ENCODE measurements around the gene CHST9.

Gene CHST9

DNA sequence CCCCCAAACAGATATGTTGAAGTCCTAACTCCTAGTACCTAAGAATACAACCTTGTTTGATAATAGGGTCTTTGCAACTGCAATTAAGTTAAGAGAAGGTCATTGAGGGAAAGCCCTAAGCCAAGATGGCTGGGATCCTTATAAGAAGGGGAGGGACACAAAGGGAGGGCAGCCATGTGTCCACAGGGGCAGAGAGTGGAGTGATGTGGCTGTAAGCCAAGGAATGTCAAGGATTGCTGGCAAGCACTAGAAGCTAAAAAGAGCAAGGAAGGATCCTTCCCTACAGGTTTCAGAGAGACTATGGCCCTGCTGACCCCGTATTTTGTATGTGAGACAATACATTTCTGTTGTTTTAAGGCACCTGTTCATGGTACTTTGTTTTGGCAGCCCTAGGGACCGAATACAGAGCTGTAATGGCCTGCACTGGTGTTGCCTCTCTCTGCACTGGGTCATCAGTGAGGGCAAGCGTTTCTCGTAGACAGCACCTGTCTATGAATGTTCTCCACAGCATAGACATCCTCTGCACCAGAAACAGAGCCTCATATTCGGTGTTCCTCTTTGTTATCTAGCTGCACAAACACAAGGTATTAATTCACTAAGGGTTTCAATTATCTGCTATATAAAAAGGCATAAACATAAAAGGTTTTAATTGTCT is 244.2 kb downstream of the CHST9 start:
- Histone ChIP-seq H3K4me3 (ENCODE audit: insufficient read depth in 1 of 2, low read depth in 1 of 2, low read length in 2 of 2) (no peak overlapping the region), H3K14ac (ENCODE audit: low read length in 2 of 2) (no peak overlapping the region), H2BK15ac (ENCODE audit: low read depth, poor library complexity, severe bottlenecking) (no peak overlapping the region), H2BK5ac (ENCODE audit: low read depth, low read length, poor library complexity, severe bottlenecking) (no peak overlapping the region), H4K91ac (ENCODE audit: low read length) (no peak overlapping the region), H2AK5ac (ENCODE audit: low read length, severe bottlenecking) (no peak overlapping the region), H2BK120ac (ENCODE audit: low read depth, low read length) (no peak overlapping the region), H3K4ac (ENCODE audit: low read depth in 1 of 2, low read length in 2 of 2) (no peak overlapping the region), H3K27me3 (ENCODE audit: control insufficient read depth in 1 of 2, insufficient read depth in 1 of 2, low read length in 2 of 2) (no peaks in the 10 kb centered on the region), H4K8ac (ENCODE audit: low read length) (no peak overlapping the region), H3K4me2 (ENCODE audit: low read length, poor library complexity, severe bottlenecking) (no peak overlapping the region), H3K9me3 (ENCODE audit: control insufficient read depth, low read length) (no peaks in the 10 kb centered on the region), H3K18ac (ENCODE audit: low read depth in 1 of 2, low read length in 2 of 2) (no peak overlapping the region), H3K23ac (ENCODE audit: low read length in 2 of 2) (no peak overlapping the region), H3K27ac (ENCODE audit: low read length, poor library complexity, severe bottlenecking) (no peak overlapping the region), H3K79me1 (replicated peaks; ENCODE audit: low read length, poor library complexity, severe bottlenecking) (no peaks in the 10 kb centered on the region), H3K36me3 (ENCODE audit: control insufficient read depth in 1 of 2, insufficient read depth in 2 of 2, low read depth in 1 of 2, low read length in 2 of 2) (no peaks in the 10 kb centered on the region), H3K9ac (ENCODE audit: low read length) (no peak overlapping the region), H3K4me1 (ENCODE audit: control insufficient read depth, insufficient read depth, low read depth, low read length) (no peaks in the 10 kb centered on the region), H2BK12ac (ENCODE audit: low read length in 2 of 2) (no peak overlapping the region), H2AFZ (ENCODE audit: low read depth, low read length) (no peak overlapping the region)
- WGBS, result 75% methylated on average over 4 of the region's 5 CpGs
- DNase-seq, result no peak

DNA sequence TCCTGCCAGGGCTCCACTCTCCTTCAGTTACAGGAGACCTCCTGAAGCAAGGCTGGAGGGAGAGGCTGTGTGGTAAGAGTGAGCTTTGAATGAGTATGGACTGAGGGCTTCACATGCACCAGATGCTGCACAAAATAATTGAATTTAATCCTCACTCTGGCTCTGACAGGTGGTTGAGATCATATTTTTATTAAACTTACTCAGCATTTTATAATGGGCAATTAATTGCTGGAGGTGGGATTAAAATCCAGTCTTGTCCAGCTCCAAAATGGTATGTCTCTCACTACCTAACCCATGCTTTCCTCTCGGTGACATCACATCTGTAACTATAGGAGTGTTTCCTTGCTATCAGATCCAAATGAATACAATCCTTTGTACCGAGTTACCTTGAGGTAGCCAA is 253.4 kb downstream of the CHST9 start:
- Histone ChIP-seq H3K18ac (ENCODE audit: low read depth in 1 of 2, low read length in 2 of 2) (no peak overlapping the region), H2BK15ac (ENCODE audit: low read depth, poor library complexity, severe bottlenecking) (no peak overlapping the region), H3K27ac (ENCODE audit: low read length, poor library complexity, severe bottlenecking) (no peak overlapping the region), H3K9ac (ENCODE audit: low read length) (no peak overlapping the region), H3K23ac (ENCODE audit: low read length in 2 of 2) (no peak overlapping the region), H3K36me3 (ENCODE audit: control insufficient read depth in 1 of 2, insufficient read depth in 2 of 2, low read depth in 1 of 2, low read length in 2 of 2) (no peaks in the 10 kb centered on the region), H2AK5ac (ENCODE audit: low read length, severe bottlenecking) (no peak overlapping the region), H3K4me3 (ENCODE audit: insufficient read depth in 1 of 2, low read depth in 1 of 2, low read length in 2 of 2) (no peak overlapping the region), H2BK5ac (ENCODE audit: low read depth, low read length, poor library complexity, severe bottlenecking) (no peak overlapping the region), H4K91ac (ENCODE audit: low read length) (no peak overlapping the region), H3K79me1 (replicated peaks; ENCODE audit: low read length, poor library complexity, severe bottlenecking) (no peaks in the 10 kb centered on the region), H3K27me3 (ENCODE audit: control insufficient read depth in 1 of 2, insufficient read depth in 1 of 2, low read length in 2 of 2) (peaks cover 0 to 3% of the 10 kb centered on the region in 2 experiments), H3K4me1 (ENCODE audit: control insufficient read depth, insufficient read depth, low read depth, low read length) (no peaks in the 10 kb centered on the region), H3K4ac (ENCODE audit: low read depth in 1 of 2, low read length in 2 of 2) (no peak overlapping the region), H3K14ac (ENCODE audit: low read length in 2 of 2) (no peak overlapping the region), H3K4me2 (ENCODE audit: low read length, poor library complexity, severe bottlenecking) (no peak overlapping the region), H3K9me3 (ENCODE audit: control insufficient read depth, low read length) (no peaks in the 10 kb centered on the region), H2BK120ac (ENCODE audit: low read depth, low read length) (no peak overlapping the region), H2BK12ac (ENCODE audit: low read length in 2 of 2) (no peak overlapping the region), H2AFZ (ENCODE audit: low read depth, low read length) (no peak overlapping the region), H4K8ac (ENCODE audit: low read length) (no peak overlapping the region)
- no peak for DNase-seq
- 91% methylated on average over 1 of the region's 2 CpGs for WGBS

- Histone ChIP-seq H2BK15ac (ENCODE audit: low read depth, poor library complexity, severe bottlenecking) (no peak overlapping the region), H3K4ac (ENCODE audit: low read depth in 1 of 2, low read length in 2 of 2) (no peak overlapping the region), H2BK12ac (ENCODE audit: low read length in 2 of 2) (no peak overlapping the region), H4K8ac (ENCODE audit: low read length) (no peak overlapping the region), H3K27ac (ENCODE audit: low read length, poor library complexity, severe bottlenecking) (no peak overlapping the region), H3K27me3 (ENCODE audit: control insufficient read depth in 1 of 2, insufficient read depth in 1 of 2, low read length in 2 of 2) (peaks cover 0 to 3% of the 10 kb centered on the region in 2 experiments), H3K9ac (ENCODE audit: low read length) (no peak overlapping the region), H3K23ac (ENCODE audit: low read length in 2 of 2) (no peak overlapping the region), H3K9me3 (ENCODE audit: control insufficient read depth, low read length) (no peaks in the 10 kb centered on the region), H4K91ac (ENCODE audit: low read length) (no peak overlapping the region), H3K4me2 (ENCODE audit: low read length, poor library complexity, severe bottlenecking) (no peak overlapping the region), H2AK5ac (ENCODE audit: low read length, severe bottlenecking) (no peak overlapping the region), H3K79me1 (replicated peaks; ENCODE audit: low read length, poor library complexity, severe bottlenecking) (no peaks in the 10 kb centered on the region), H3K36me3 (ENCODE audit: control insufficient read depth in 1 of 2, insufficient read depth in 2 of 2, low read depth in 1 of 2, low read length in 2 of 2) (no peaks in the 10 kb centered on the region), H2BK5ac (ENCODE audit: low read depth, low read length, poor library complexity, severe bottlenecking) (no peak overlapping the region), H2BK120ac (ENCODE audit: low read depth, low read length) (no peak overlapping the region), H3K14ac (ENCODE audit: low read length in 2 of 2) (no peak overlapping the region), H2AFZ (ENCODE audit: low read depth, low read length) (no peak overlapping the region), H3K18ac (ENCODE audit: low read depth in 1 of 2, low read length in 2 of 2) (no peak overlapping the region), H3K4me1 (ENCODE audit: control insufficient read depth, insufficient read depth, low read depth, low read length) (no peaks in the 10 kb centered on the region), H3K4me3 (ENCODE audit: insufficient read depth in 1 of 2, low read depth in 1 of 2, low read length in 2 of 2) (no peak overlapping the region)
- WGBS, result no CpG with 5 or more reads among the region's 1 CpG
- DNase-seq, result no peak
These were observed 254.5 kb downstream of the CHST9 start for GRCh38 chr18:26930630-26931029.

GRCh38 chr18:26928670-26929313 is 256.3 kb downstream of the CHST9 start:
- Histone ChIP-seq H4K91ac (ENCODE audit: low read length) (no peak overlapping the region), H3K79me1 (replicated peaks; ENCODE audit: low read length, poor library complexity, severe bottlenecking) (no peaks in the 10 kb centered on the region), H3K18ac (ENCODE audit: low read depth in 1 of 2, low read length in 2 of 2) (no peak overlapping the region), H2BK5ac (ENCODE audit: low read depth, low read length, poor library complexity, severe bottlenecking) (no peak overlapping the region), H2AK5ac (ENCODE audit: low read length, severe bottlenecking) (no peak overlapping the region), H3K4me3 (ENCODE audit: insufficient read depth in 1 of 2, low read depth in 1 of 2, low read length in 2 of 2) (no peak overlapping the region), H3K4ac (ENCODE audit: low read depth in 1 of 2, low read length in 2 of 2) (no peak overlapping the region), H2BK120ac (ENCODE audit: low read depth, low read length) (no peak overlapping the region), H3K36me3 (ENCODE audit: control insufficient read depth in 1 of 2, insufficient read depth in 2 of 2, low read depth in 1 of 2, low read length in 2 of 2) (no peaks in the 10 kb centered on the region), H3K9me3 (ENCODE audit: control insufficient read depth, low read length) (no peaks in the 10 kb centered on the region), H2AFZ (ENCODE audit: low read depth, low read length) (no peak overlapping the region), H3K27me3 (ENCODE audit: control insufficient read depth in 1 of 2, insufficient read depth in 1 of 2, low read length in 2 of 2) (peaks cover 0 to 3% of the 10 kb centered on the region in 2 experiments), H4K8ac (ENCODE audit: low read length) (no peak overlapping the region), H2BK15ac (ENCODE audit: low read depth, poor library complexity, severe bottlenecking) (no peak overlapping the region), H3K14ac (ENCODE audit: low read length in 2 of 2) (no peak overlapping the region), H3K4me1 (ENCODE audit: control insufficient read depth, insufficient read depth, low read depth, low read length) (no peaks in the 10 kb centered on the region), H3K4me2 (ENCODE audit: low read length, poor library complexity, severe bottlenecking) (no peak overlapping the region), H3K27ac (ENCODE audit: low read length, poor library complexity, severe bottlenecking) (no peak overlapping the region), H2BK12ac (ENCODE audit: low read length in 2 of 2) (no peak overlapping the region), H3K23ac (ENCODE audit: low read length in 2 of 2) (no peak overlapping the region), H3K9ac (ENCODE audit: low read length) (no peak overlapping the region)
- 71% methylated on average over 2 of the region's 3 CpGs for WGBS
- DNase-seq, result no peak
